ENCODE results near the gene GOLGA7B. TPM values are rescaled to one million over a fixed set of nuclear protein-coding genes. Genes with fewer than 3 reads are reported as not detected.

Gene GOLGA7B
- total RNA-seq, 1 donor from 2014 or later, result 0.29 TPM

DNA sequence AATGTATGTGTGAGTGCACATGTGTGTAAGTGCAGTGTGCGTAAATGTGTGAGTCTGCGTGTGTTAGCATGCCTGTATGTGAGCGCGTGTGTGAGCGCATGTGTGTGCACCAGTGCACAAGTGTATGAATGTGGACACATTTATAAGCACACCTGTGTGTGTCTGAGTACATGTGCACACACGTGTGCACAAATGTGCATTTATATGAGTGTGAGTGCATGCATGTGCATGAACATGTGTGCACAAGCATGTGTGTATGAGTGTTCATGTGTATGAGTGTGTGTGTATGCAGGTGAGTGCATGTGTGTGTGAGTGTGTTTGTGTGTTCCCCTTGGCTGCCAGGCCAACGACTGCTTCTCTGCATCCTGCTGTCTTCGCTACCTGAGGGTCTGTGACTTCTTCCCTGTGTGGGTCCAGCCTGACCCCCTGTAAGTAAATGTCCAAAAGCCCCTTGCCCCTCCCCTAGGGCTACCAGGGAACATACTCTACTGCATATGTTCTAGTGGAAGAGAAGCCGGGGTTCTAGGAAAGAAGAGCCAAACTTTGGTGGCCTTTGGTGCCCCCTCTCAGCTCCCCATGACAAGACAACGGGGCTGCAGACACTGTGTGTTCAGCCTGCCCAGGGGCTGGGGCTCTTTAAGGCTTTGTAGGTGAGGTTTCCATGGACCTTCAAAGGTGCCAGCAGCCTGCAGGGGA, 17.0 kb downstream of the GOLGA7B start:
- DNase-seq (ENCODE audit: low read depth), result no peak

DNA sequence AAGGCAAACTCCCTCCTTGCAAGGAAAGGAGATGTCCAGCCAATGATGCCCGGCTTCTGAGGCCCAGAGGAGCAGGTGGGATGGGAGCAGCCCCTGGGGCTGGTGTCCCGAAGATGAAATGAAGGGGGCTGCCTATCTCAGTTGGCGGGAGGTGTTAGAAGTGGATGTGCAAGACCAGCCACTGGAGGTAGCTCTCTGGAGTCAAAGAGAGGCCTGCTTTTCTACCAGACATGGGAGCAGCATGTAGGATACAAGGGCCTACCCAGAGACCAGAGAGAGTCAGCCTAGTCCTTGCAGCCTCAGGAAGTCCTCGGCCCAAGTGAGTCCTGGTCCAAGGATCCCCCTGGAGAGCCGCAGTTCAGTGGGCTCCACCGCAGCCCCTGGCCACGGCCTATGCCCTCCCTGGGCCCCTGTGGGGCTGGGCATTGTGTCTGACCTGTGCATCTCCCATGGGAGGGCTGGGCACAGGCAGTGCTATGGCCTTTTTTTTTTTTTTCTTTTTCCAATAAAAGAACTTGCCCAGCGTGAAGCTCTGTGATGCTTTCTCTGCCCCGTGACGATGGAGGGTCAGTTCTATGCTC, 17.7 kb downstream of the GOLGA7B start:
- no peak for DNase-seq (ENCODE audit: low read depth)

DNA sequence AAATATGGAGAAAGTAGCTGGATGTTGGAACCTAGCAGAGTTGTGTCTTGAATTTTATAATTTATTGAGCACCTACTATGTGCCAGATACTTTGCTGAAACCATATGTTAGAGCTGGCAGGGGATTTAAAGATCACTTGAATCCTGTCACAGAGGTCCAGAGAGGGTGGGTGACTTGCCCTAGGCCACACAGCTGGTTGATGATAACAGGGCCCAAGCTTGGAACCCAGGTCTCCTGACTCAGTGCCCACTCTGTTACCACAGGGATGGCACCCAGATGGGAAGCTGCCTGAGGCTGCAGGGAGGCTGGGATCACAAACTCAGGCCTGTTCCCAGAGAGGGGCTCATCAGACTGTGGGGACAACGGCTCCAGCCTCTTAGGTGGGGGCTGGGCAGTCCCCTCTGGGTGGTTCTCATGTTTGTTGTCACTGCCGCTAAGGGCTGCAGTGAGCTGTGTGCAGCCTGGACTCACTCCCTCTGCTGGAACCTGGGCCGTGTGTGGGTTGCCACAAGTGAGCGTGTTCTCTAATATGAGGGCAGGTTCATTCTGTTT, 18.6 kb downstream of the GOLGA7B start:
- no peak for DNase-seq (ENCODE audit: low read depth)

DNA sequence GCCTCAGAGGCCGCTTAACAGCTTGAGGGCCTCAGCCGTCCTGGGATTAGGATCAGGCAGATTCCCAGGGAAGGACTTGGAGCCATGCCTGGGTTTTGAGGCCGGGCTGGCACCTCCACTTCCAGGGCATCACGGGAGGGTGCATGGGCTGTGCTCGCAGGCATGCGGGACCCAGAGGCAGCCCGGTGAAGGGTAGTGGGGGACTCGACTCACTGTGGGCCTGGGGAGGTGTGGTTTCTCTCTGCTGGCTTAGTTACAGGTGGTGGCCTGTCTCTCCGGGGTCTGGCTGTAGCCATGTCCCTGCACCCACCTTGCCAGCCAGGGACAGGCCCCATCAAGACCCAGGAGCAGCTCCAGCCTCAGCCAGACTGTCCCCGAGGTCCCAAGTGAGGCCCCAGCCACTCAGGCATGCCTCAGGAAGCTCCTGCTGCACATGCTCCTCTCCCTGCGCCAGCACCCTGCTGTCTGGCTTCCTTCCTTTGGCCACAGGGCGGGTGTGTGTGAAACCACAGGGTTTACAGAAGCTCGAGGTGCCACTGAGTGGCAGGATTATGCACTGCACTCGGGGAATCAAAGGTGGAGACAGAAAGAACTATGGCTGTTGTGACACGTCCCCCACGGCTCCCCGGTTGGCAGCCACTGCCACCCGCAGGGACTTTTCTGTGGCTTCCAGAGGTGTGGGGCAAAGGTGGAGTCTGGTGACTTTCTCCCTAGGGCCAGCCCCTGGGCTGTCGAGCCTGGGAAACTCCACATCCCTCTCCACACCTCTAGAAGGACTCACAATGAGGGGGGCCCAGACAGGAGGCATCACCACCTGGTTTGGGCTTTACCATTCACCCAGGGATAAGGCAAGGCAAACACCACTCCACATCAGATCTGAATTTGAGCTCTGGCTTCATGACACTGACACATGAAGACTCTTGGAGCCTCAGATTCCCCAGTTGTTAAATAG, 19.7 kb downstream of the GOLGA7B start:
- DNase-seq (ENCODE audit: low read depth), result peak; percentile 94

DNA sequence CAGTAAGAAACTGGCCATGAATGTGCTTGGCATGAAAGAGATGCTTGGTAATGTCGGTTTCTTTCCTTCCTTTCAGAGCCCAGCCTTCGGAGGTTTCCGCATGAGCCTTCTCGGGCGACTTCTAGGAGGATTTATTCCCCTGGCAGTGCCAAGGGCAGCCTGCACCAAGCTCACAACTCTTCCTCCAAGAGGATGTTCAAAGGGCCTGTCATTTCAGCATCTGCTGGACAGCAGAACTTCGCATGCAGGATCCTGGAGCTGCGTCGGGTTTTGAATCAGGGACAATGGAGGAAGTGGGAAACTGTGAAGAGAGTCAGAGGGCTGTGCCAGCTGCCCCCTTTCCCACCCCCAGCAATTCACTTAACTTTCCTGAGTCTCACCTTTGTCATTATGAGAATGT, 21.3 kb downstream of the GOLGA7B start:
- DNase-seq (ENCODE audit: low read depth), result no peak

DNA sequence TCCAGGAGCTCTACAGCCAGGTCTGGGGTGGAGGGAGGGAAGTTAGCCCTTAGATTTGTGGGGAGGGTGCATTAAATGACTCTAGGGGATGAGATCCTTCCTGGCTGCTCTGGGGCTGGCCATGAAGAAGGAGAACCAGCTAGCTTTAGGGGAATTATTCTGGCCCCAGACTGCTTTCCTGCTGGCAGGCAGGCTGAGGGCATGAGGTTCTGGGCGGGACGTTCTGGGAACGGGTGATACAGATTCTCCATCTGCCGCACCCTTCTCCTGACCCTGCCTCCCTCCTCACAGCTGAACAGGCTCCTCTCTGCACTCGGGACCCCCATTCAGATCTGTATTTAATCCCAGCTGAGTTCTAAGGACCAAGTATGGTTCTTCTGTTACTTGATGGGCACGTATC, 23.9 kb downstream of the GOLGA7B start:
- no peak for DNase-seq (ENCODE audit: low read depth)

DNA sequence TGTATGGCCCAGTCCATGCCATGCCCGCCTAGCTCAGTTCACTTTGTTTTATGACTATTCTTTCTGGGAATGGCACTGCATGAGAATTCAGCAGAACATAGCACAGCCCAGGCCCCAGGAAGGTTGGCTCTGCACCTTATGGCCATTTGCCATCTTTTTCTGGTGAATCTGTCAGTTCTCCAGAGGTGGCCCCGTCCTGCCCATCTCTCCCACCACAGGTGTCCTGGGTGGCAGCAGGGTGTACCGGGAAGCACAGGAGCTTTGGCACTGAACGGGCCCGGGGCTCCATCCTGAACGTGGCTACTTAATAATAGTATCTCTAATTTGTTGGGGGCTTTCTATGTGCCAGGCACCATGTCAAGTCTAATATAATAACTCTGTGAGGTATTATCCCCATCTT, 24.7 kb downstream of the GOLGA7B start:
- no peak for DNase-seq (ENCODE audit: low read depth)

DNA sequence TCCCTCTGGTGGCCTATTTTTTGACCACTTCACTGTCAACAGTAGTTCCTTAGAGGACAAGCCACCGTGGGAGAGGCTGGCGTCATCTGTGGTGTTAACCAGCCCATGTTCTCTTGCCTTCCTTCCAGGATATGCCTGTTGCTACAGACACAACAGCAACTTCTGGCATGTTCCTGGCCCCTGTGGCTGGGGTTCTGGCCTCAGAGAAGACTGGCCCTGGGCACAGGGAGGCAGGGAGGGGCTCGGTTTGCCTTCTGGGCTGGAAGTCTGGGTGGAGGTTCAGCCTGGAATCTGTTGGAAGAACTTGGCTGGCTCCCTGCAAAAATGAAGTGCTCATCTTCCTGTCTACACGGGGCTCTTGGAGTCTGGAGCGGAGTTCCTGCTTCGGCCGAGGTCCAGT, 25.7 kb downstream of the GOLGA7B start:
- DNase-seq (ENCODE audit: low read depth), result no peak

DNA sequence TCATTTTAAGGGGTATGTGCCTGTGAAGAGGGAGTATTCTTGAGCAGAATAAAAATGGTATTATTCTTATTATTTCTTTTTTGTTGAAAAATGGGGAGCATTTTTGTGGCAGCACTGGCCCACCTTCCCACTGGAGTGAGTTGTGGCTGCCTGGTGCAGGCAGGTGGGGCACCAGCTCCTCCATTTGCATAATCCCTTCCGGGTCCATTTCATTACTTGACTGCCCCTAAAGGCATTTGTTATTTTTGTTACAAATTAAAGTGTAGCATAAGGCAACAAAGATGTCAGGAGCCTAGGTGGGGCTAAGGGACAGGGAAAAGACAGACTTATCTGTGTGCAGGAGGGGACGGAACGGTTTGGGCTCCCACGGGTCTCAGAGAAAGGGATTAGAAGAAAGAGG, 26.8 kb downstream of the GOLGA7B start:
- no peak for DNase-seq (ENCODE audit: low read depth)

DNA sequence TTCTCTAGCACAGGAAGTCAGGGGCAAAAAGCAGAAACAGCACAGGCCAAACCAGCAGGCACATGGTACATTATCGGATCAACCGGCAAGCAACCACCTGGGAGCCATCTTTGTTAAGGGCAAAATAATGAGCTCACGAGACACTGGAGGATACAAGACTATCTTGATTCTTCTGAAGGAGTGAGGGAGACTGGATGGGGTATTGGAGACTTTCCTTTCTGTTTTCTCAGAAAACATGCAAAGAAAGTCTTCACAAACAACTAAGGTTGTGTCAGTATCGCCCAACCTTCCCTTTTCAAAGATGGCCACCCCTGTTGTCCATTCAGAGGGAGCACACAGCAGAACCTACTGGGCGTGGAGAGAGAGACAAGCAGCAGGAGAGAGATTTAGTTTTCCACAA, 29.6 kb downstream of the GOLGA7B start:
- DNase-seq (ENCODE audit: low read depth), result no peak

DNA sequence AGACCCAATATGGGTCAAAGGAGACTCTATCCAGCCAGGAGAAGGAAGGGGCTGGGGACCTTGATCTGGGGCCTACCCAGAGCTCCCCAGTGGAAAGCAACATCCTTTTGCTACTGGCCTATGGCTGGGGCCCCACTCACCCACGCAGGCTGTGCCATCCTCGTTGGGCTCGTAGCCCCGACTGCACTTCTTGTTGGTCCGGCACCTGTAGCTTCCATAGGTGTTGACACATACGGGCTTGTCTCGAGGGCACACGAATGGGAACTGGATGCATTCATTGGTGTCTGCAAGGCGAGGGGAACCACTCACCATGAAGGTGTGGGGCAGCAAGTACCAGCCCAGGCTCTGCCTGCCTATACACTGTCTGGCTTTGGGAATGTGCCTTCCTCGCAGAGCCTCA, 30.5 kb downstream of the GOLGA7B start:
- DNase-seq (ENCODE audit: low read depth), result no peak

DNA sequence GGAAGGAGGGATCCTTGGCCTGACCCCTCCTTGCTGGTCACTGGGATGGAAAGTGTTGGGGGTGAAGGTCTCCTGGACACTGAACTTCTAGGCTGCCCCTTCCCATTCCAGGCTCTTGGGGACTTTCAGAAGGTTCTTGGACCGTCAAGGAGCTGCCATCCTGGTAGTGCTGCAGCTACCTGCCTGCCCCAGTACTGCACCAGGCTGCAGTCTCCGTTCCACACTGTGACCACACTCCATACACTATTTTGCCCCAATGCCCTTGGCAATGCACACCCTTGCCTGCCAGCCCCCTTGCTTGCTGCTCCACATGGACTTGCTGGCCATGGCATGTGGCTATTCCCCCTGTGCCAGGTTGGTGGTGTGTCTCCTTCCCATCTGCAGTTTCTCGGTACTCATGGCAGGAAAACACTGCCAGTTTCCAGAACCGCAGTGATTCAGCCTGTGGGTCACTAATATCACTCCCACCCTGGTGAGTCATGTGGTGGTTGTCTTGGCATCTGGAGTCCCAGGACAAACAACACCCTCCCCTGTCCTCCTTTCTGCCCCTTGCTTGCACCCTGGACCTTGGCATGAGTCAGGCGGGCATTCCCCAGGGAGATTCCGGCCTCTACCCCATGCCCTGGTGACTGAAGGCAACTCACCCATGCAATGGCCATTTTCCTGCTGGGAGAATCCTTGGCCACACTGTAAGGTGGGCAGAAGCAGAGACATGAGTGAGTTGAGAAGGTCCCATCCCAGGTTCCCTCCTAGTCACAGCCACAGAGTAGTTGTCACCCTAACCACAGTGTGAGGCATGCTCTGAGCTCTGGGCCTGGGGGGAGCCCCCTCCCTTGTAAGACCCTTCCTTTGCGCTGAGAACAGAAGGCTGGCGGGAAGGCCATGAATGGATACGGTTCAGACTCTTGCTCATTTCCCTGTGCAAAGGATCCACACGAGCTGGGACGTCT, 32.8 kb downstream of the GOLGA7B start:
- peak; percentile 97 for DNase-seq (ENCODE audit: low read depth)

DNA sequence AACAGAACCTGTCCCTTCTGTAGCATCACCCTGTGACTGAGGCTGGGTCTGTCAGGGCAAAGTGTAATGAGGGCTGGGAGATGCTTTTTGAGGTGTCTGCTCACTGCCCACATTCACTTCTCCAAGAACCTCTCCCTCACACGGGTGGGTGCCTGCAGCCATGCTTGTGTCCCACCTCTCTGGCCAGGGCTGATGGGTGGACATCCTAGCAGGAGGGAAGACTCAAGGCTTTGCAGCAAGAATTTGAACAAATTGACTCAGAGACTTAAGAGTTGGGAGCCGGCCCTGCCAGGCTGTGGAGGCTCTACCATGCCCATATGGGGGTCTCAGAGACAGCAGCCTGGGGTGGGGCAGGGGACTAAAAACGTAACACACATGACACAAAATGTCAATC, 33.4 kb downstream of the GOLGA7B start:
- DNase-seq (ENCODE audit: low read depth), result no peak

DNA sequence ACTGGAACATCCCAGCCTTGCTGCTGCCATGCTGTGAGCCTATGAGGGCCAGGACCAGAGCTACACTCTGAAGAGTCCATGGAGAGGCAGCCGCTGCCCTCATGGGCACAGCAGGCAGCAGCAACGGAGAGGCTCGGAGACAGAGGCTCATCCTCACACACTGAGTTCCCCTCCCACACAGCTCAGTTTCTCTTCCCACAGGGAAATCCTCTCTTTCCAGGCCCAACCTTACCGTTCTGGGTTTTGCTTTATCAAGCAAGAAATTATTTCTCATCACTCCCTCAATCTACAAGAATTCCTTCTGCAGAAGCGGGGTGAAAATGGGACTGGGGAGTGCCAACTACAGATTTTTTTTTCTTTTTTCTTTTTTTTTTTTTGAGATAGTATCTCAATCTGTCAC, 36.6 kb downstream of the GOLGA7B start:
- no peak for DNase-seq (ENCODE audit: low read depth)

DNA sequence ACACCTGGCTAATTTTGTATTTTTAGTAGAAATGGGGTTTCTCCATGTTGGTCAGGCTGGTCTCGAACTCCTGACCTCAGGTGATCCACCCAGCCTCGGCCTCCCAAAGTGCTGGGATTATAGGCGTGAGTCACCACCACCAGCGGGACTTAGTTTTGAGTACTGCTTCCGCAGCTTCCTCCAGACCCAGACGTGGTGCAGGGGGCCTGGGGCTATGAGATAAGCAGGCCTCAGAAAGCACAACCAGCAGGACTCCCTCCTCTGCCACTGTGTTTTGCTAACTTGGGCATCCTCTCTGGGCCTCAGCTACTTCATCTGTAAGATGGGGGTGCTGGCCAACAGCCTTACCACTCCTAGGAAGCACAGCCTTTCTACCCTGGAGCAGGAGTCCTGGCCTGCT, 37.8 kb downstream of the GOLGA7B start:
- no peak for DNase-seq (ENCODE audit: low read depth)

DNA sequence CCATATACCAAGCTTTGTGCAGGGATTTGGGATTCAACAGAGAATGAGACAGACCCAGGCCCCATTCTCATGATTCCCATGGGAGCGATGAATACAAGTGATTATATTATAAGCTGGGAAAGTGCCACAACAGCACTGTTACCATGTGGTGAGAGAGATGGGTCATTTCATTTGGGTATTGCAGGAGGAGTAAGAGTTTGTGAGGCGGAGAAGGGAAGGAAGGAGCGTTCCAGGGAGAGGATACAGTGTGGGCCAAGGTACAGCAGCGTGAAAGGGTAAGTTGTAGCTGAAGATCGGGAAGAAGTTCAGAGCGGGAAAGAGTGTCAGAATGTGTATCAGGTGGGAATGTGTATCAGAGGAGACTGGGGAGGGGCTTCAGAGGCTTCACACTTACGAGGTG, 38.5 kb downstream of the GOLGA7B start:
- no peak for DNase-seq (ENCODE audit: low read depth)

DNA sequence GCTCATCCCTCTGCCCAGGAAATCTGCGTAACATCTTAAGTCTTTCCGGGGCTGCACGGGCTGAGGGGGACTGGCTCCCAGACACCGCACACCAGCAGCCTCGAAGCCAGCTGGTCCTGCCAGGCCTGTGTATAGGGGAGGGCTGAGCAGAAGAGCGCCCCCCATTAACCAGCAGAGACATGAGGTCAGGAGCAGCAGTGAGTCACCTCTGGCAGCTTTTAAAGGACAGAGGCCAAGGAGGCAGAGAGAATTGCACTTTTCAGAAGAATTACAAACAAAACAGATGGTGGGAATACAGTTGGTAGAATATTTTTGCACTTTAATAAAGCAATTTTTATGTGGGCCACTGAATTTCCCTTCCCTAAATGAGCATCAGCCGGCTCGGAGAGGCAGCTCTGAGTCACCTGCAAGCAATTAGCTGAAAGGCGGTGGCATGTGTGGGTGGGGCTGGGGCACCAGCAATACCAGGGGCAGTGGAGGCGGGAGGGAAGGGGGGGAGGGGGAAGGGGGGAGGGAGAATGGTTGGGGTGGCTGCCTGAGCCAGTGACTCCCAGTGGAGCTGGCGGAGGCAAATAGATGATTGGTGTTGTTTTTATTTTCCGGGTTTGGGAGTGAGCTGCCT, 39.1 kb downstream of the GOLGA7B start:
- peak; percentile 56 for DNase-seq (ENCODE audit: low read depth)

DNA sequence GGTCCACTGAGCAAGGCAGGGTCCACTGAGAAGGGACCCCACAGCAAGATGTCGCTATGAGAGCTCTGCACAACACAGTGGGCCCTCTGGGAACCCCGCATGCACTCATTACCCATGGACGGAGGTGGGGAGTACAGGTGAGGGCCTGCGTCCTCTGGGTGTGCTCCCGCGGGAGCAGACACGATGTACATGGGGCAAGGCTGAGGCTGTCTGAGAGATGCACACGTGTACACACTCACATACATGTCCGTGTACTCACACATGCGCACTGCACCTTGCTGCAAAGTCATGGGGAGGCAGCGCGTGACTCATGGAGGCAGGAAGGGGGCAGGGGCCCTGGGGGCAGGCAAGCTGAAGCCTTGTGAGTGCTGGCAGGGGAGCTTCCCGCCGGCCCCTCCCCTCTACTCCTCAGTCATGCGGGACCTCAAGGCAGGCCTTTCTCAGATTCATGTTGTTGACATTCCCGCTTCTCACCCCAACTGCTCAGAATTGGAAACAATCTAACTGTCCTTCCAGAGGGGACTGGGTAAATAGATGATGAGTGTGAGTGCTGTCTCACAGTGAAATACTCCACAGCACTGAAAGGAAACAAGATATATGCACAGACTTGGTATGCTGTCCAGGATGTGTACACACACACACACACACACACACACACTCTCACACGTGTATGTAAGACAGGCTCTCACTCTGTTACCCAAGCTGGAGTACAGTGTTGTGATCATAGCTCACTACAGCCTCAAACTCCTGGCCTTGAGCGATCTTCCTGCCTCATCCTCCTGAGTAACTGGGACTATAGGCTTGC, 40.0 kb downstream of the GOLGA7B start:
- no peak for DNase-seq (ENCODE audit: low read depth)

DNA sequence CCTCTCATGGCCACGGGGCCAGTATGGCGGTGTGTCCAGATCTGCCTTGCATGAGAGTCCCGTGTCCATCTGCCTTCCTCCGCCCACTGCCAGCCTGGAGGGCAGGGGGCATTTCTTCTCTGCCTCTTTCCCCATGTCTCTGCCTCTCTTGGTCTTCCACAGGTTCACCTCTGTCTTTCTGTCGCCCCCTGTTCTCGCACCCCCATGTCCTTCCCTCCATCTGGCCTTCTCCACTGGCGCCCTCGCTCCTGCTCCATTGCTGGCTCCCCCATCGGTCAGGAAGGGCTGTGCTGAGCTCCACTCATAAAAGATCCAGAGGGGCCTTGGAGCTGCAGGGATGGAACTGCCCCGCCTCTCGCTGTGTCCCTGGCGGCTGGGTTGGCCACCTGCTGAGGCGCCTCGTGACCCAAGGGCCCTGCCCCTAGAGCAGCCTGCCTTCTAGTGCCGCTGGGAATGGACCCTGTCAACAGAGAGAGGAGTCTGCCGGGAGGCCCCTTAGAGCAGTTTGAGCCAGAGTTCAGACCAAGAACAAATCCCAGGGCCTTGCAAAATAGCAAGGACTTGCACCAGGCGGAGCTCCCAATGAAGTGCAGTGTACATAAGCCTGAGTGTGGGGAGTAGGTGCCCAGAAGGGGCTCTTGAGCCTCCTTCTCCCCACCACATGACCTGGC, 42.0 kb downstream of the GOLGA7B start:
- no peak for DNase-seq (ENCODE audit: low read depth)

All from myocyte (in vitro differentiated cells).